Panc1 (cell line): Measurements from ENCODE around the gene B3GLCT.

Experiments
- CTCF ChIP-seq: fragments of 450-650 bp; IDR thresholded peaks from 2 replicates; pipeline ENCODE4 v1.5.1; 2017; ENCODE audit warnings: mild to moderate bottlenecking
- POLR2AphosphoS5 ChIP-seq: IDR thresholded peaks from 2 replicates; pipeline ENCODE4 v1.6.1; 2012; ENCODE audit warnings: mild to moderate bottlenecking, low read depth, low read length, moderate library complexity
- REST ChIP-seq, 2 experiments: IDR thresholded peaks; 2 replicates each; pipeline ENCODE4 v1.6.1; 2011 to 2012; ENCODE audit warnings: low read depth in 2 of 2, control low read depth in 1 of 2, low read length in 1 of 2, mild to moderate bottlenecking in 1 of 2, moderate library complexity in 1 of 2; ENCODE audit not compliant: insufficient read depth in 1 of 2
- SIN3A ChIP-seq: IDR thresholded peaks from 2 replicates; pipeline ENCODE4 v1.6.1; 2012; ENCODE audit warnings: low read depth, mild to moderate bottlenecking, low read length, moderate library complexity, borderline replicate concordance; ENCODE audit not compliant: insufficient read depth

GRCh38 chr13:31225998-31226675 lies 26.4 kb downstream of the B3GLCT start:
- TF ChIP-seq CTCF = no peak
- TF ChIP-seq POLR2AphosphoS5 = no peak
- TF ChIP-seq SIN3A = no peak
- TF ChIP-seq REST (IDR thresholded peaks at IDR 0.05; ENCODE audit: insufficient read depth in 1 of 2, low read depth in 2 of 2, low read length in 1 of 2) = no peak
